H9 (cell line): ENCODE results near the gene NDUFB3. TPM values are rescaled to one million over a fixed set of nuclear protein-coding genes. Genes with fewer than 3 reads are reported as not detected.
"Not testable (repeated sequence)": the region's sequence is repeated elsewhere in the genome, so short reads cannot be mapped to it uniquely, and the experiment has no call there.

Experiments
- DNase-seq: peaks from one replicate; pipeline ENCODE4 v3.0.0-alpha.2; 2017
- H2AFZ ChIP-seq: one replicate; pipeline ENCODE4 v1.6.1; 2013; ENCODE audit warnings: mild to moderate bottlenecking, low read length, control low read depth, moderate library complexity
- H2AK5ac ChIP-seq: 2 replicates; pipeline ENCODE4 v1.6.1; 2013; ENCODE audit warnings: low read length, control low read depth, mixed read lengths; ENCODE audit not compliant: insufficient read length
- H2BK120ac ChIP-seq: one replicate; pipeline ENCODE4 v1.6.1; 2013; ENCODE audit warnings: low read depth, mild to moderate bottlenecking, low read length, control low read depth, inconsistent platforms; ENCODE audit not compliant: poor library complexity, severe bottlenecking
- H2BK12ac ChIP-seq: 2 replicates; pipeline ENCODE4 v1.6.1; 2013; ENCODE audit warnings: low read length, control low read depth, mixed read lengths, low read depth; ENCODE audit not compliant: insufficient read length
- H2BK15ac ChIP-seq: 2 replicates; pipeline ENCODE4 v1.6.1; 2013; ENCODE audit warnings: low read depth, low read length, control low read depth
- H2BK20ac ChIP-seq: one replicate; pipeline ENCODE4 v1.6.1; 2013; ENCODE audit warnings: low read depth, mild to moderate bottlenecking, low read length, control low read depth, inconsistent platforms; ENCODE audit not compliant: poor library complexity, severe bottlenecking
- H2BK5ac ChIP-seq: 2 replicates; pipeline ENCODE4 v1.6.1; 2013; ENCODE audit warnings: low read length, control low read depth, mixed read lengths; ENCODE audit not compliant: insufficient read length
- H3K14ac ChIP-seq: 2 replicates; pipeline ENCODE4 v1.6.1; 2013; ENCODE audit warnings: low read length, control low read depth; ENCODE audit not compliant: insufficient read depth
- H3K18ac ChIP-seq: 2 replicates; pipeline ENCODE4 v1.6.1; 2013; ENCODE audit warnings: low read depth, mild to moderate bottlenecking, mixed read lengths, low read length, control low read depth; ENCODE audit not compliant: insufficient read length
- H3K23ac ChIP-seq: 2 replicates; pipeline ENCODE4 v1.6.1; 2013; ENCODE audit warnings: low read length, control low read depth, mixed read lengths, low read depth; ENCODE audit not compliant: insufficient read length
- H3K23me2 ChIP-seq: 2 replicates; pipeline ENCODE4 v1.6.1; 2013; ENCODE audit warnings: low read depth, mild to moderate bottlenecking, mixed read lengths, low read length, control low read depth; ENCODE audit not compliant: insufficient read length, poor library complexity, severe bottlenecking
- H3K27ac ChIP-seq: 2 replicates; pipeline ENCODE4 v1.5.1; 2013; ENCODE audit warnings: low read length, control low read depth, mixed read lengths, low read depth; ENCODE audit not compliant: insufficient read length
- H3K27me3 ChIP-seq: 2 replicates; pipeline ENCODE4 v1.6.1; 2013; ENCODE audit warnings: low read length, control low read depth, inconsistent platforms; ENCODE audit not compliant: insufficient read depth
- H3K4ac ChIP-seq: 2 replicates; pipeline ENCODE4 v1.6.1; 2013; ENCODE audit warnings: low read depth, mild to moderate bottlenecking, control low read depth, inconsistent platforms, low read length, moderate library complexity
- H3K4me1 ChIP-seq: 2 replicates; pipeline ENCODE4 v1.6.1; 2013; ENCODE audit warnings: low read length, control low read depth, inconsistent platforms; ENCODE audit not compliant: insufficient read depth
- H3K4me2 ChIP-seq: 2 replicates; pipeline ENCODE4 v1.6.1; 2013; ENCODE audit warnings: low read length, control low read depth, mixed read lengths; ENCODE audit not compliant: insufficient read length, insufficient read depth
- H3K56ac ChIP-seq: 2 replicates; pipeline ENCODE4 v1.6.1; 2013; ENCODE audit warnings: low read depth, mild to moderate bottlenecking, mixed read lengths, low read length, control low read depth; ENCODE audit not compliant: insufficient read length
- H3K79me1 ChIP-seq: 2 replicates; pipeline ENCODE4 v1.6.1; 2013; ENCODE audit warnings: low read depth, mild to moderate bottlenecking, moderate library complexity, low read length, control low read depth, inconsistent platforms; ENCODE audit not compliant: insufficient read depth, poor library complexity, severe bottlenecking
- H3K79me2 ChIP-seq: 2 replicates; pipeline ENCODE4 v1.6.1; 2013; ENCODE audit warnings: low read length, control low read depth, inconsistent platforms; ENCODE audit not compliant: insufficient read depth
- H3K9ac ChIP-seq: 2 replicates; pipeline ENCODE4 v1.6.1; 2013; ENCODE audit warnings: low read length, control low read depth, mixed read lengths; ENCODE audit not compliant: insufficient read length; ENCODE audit errors: extremely low read depth
- H3K9me3 ChIP-seq: one replicate; pipeline ENCODE4 v1.6.1; 2013; ENCODE audit warnings: low read depth, low read length, inconsistent platforms; ENCODE audit not compliant: control insufficient read depth
- H3T11ph ChIP-seq: one replicate; pipeline ENCODE4 v1.6.1; 2013; ENCODE audit warnings: mild to moderate bottlenecking, low read length, control low read depth, inconsistent platforms
- H4K20me1 ChIP-seq: one replicate; pipeline ENCODE4 v1.6.1; 2013; ENCODE audit not compliant: control insufficient read depth, insufficient read length, insufficient read depth
- H4K5ac ChIP-seq: 2 replicates; pipeline ENCODE4 v1.6.1; 2013; ENCODE audit warnings: low read depth, mild to moderate bottlenecking, mixed read lengths, low read length, control low read depth; ENCODE audit not compliant: insufficient read length
- H4K8ac ChIP-seq: replicated peaks from 2 replicates; pipeline ENCODE4 v1.6.1; 2013; ENCODE audit warnings: low read length, control low read depth, mixed read lengths, low read depth; ENCODE audit not compliant: insufficient read length
- H4K91ac ChIP-seq: 2 replicates; pipeline ENCODE4 v1.6.1; 2013; ENCODE audit warnings: low read depth, mild to moderate bottlenecking, moderate library complexity, mixed read lengths, low read length, control low read depth; ENCODE audit not compliant: insufficient read length
- H3K27ac Mint-ChIP-seq, 3 experiments: 2 replicates in 2 of 3; 3 replicates in 1 of 3; pipeline ENCODE4 v1.8.0; 2020 to 2021; ENCODE audit warnings: mixed read lengths in 3 of 3, mild to moderate bottlenecking in 1 of 3, moderate library complexity in 1 of 3
- H3K27me3 Mint-ChIP-seq: 2 replicates; pipeline ENCODE4 v1.8.0; 2021; ENCODE audit warnings: low read depth, mild to moderate bottlenecking, moderate library complexity, mixed read lengths
- H3K36me3 Mint-ChIP-seq, 3 experiments: 2 replicates in 2 of 3; 3 replicates in 1 of 3; pipeline ENCODE4 v1.8.0; 2020 to 2021; ENCODE audit warnings: low read depth in 3 of 3, mixed read lengths in 3 of 3; ENCODE audit not compliant: insufficient read depth in 1 of 3
- H3K4me1 Mint-ChIP-seq, 2 experiments: 2 replicates each; pipeline ENCODE4 v1.8.0; 2020; ENCODE audit warnings: mixed read lengths in 2 of 2
- H3K4me3 Mint-ChIP-seq, 2 experiments: 2 replicates in 1 of 2; 3 replicates in 1 of 2; pipeline ENCODE4 v1.8.0; 2020 to 2021; ENCODE audit warnings: mild to moderate bottlenecking in 2 of 2, mixed read lengths in 2 of 2, moderate library complexity in 1 of 2
- H3K9me3 Mint-ChIP-seq, 2 experiments: 2 replicates in 1 of 2; 3 replicates in 1 of 2; pipeline ENCODE4 v1.8.0; 2020; ENCODE audit warnings: mild to moderate bottlenecking in 2 of 2, mixed read lengths in 2 of 2, moderate library complexity in 1 of 2
- WGBS: extraction: QIAGEN DNeasy Blood & Tissue Kit; methylation state at CpG from one replicate; pipeline ENCODE4 v1.1.7; 2013; ENCODE audit warnings: missing lambda C conversion rate, low lambda C conversion rate, mixed read lengths; ENCODE audit not compliant: insufficient read length; ENCODE audit errors: extremely low coverage; 5-methylcytosine and 5-hydroxymethylcytosine counted together
- total RNA-seq: library from RNA; stranded (reverse); gene quantifications from 2 replicates; pipeline ENCODE4 v1.2.1, GENCODE V29; 2021

The NDUFB3 gene
- total RNA-seq, 1 experiment from 2014 or later, result 59.6 TPM

GRCh38 chr2:201043050-201043449 lies 28.8 kb upstream of the NDUFB3 start:
- not testable (repeated sequence) for H3K27ac Mint-ChIP-seq, H4K5ac ChIP-seq, H3T11ph ChIP-seq, H2AK5ac ChIP-seq, H4K8ac ChIP-seq, H3K14ac ChIP-seq, H3K9ac ChIP-seq, H3K4me1 ChIP-seq, H3K79me1 ChIP-seq, H3K4me1 Mint-ChIP-seq, H2AFZ ChIP-seq, H3K4me2 ChIP-seq, H3K27me3 ChIP-seq, H3K4ac ChIP-seq, H2BK15ac ChIP-seq, H3K27ac ChIP-seq, H3K79me2 ChIP-seq, H3K27me3 Mint-ChIP-seq, H3K4me3 Mint-ChIP-seq, H3K18ac ChIP-seq, H3K23me2 ChIP-seq, DNase-seq, H3K23ac ChIP-seq, H4K20me1 ChIP-seq, H2BK20ac ChIP-seq, H2BK5ac ChIP-seq, H4K91ac ChIP-seq, H2BK120ac ChIP-seq, H2BK12ac ChIP-seq, H3K9me3 ChIP-seq, H3K56ac ChIP-seq
- Mint-ChIP-seq H3K9me3 (peaks cover 10 to 19% of the 10 kb centered on the region in 2 experiments), H3K36me3 (peaks cover 12 to 26% (median 16%) of the 10 kb centered on the region in 3 experiments; a peak in 6 of 7 replicates)
- WGBS, result no CpG with 5 or more reads among the region's 5 CpGs
